Midbrain (tissue), 1 donor: ENCODE measurements around the gene TBC1D5.

Experiments
- DNase-seq: peaks from one replicate; lab custom pipeline; 2025; lab: John Stamatoyannopoulos, UW

Gene TBC1D5

DNA sequence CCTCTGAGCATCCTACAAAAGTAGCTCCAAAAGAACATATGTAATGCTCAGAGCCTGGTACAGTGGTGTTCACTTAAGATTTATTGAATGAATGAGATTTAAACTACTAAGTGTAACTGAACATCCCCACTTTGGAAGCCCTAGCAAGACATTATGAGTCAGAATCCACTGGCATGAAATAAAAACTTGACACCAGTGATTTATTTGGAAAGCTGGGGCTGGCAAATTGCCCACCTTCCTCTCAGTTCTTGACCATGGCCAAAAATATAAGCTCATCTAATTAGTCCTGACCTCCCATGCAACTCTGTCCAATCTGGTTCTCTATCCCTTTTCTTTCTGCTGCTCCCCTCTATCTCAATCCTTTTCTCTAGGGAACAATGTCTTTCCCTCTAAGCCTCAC lies 439.7 kb downstream of the TBC1D5 start:
- no peak for DNase-seq

GRCh38 chr3:17302170-17302569 lies 440.3 kb downstream of the TBC1D5 start:
- DNase-seq, result no peak

GRCh38 chr3:17301271-17301670 lies 441.2 kb downstream of the TBC1D5 start:
- no peak for DNase-seq

DNA sequence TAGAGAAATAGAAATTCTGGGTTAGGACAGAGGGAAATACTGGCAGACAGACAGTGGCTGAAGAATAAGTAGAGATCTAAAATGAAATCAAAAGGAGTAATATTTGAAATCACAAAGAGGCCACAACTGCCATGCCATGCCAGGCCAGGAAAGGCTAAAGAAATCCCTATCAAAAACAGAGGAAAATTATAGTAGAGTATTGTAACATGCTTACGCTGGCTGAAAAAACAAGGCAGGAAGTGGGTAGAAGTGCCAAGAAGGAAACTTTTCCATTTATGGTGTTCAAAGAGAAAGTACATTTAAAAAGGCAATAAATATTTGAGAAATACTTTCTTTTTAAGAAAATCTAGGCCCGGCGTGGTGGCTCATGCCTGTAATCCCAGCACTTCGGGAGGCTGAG lies 442.0 kb downstream of the TBC1D5 start:
- no peak for DNase-seq

DNA sequence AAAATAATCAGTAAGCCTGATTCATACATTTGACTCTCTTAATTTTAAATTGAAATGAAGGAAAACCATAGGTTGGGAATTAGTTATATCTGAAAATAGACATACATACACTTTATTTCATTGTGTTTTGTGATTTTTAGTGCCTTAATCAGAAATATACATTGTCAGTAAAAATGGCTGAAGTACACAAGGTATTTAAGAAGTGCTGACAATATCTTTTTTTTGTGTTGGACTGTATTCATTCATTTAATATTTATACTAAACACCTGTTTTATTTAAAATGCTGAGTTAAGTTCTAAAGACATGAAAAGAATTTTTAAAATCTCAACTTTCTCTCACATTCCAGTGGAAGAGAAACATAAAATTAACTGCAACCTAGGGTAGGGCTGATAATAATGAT lies 444.4 kb downstream of the TBC1D5 start:
- DNase-seq, result no peak

GRCh38 chr3:17292556-17292955 lies 449.9 kb downstream of the TBC1D5 start:
- DNase-seq, result no peak

GRCh38 chr3:17290894-17291293 lies 451.5 kb downstream of the TBC1D5 start:
- DNase-seq, result no peak

DNA sequence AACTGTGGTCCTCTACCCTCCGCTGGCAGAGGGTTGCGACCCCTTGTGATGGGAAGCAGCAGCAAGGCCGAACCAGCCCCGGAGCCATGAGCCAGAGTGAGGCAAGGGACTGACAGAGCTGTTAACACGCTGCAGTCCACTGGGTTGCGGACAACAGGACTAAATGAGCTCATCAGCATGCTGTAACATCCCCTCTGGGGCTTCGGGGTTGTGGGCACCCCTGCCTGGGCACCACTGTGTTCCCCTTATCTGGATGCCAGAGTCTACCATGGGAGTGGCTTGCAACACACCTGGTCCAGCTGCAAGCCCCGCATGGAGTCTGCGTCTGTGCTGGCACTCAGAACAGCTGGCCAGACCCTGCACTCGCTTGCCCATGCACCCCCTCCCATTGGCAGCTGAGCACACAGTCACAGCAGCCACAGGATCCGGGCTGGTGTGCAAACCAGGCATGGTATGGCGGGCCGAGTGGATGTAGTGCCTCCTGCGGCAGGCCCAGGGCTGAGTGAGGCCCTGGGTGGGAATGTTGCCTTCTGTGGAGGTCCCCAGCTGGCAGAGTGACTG lies 453.5 kb downstream of the TBC1D5 start:
- no peak for DNase-seq

- DNase-seq, result no peak
Observed at GRCh38 chr3:17287006-17287689, 455.3 kb downstream of the TBC1D5 start.

DNA sequence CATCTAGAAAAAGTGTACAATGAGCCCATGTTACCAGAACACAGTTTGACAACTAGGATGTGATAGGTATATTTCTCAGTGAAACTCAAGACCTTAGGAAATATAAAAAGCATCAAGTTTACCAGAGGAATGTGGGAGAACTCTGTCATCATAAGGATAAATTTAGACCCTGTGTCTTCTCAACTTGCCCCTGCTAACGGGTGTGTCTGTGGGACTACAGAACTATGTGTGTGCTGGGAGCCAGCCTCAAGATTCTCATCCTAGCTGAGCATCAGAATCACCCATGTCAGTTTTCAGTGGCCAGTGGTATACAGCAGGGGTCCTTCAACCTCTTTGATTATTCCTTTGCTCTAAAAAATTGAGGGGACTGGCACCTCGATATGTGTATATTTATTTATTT lies 464.4 kb downstream of the TBC1D5 start:
- DNase-seq, result no peak

- no peak for DNase-seq
Observed at GRCh38 chr3:17266846-17267245, 475.6 kb downstream of the TBC1D5 start.

DNA sequence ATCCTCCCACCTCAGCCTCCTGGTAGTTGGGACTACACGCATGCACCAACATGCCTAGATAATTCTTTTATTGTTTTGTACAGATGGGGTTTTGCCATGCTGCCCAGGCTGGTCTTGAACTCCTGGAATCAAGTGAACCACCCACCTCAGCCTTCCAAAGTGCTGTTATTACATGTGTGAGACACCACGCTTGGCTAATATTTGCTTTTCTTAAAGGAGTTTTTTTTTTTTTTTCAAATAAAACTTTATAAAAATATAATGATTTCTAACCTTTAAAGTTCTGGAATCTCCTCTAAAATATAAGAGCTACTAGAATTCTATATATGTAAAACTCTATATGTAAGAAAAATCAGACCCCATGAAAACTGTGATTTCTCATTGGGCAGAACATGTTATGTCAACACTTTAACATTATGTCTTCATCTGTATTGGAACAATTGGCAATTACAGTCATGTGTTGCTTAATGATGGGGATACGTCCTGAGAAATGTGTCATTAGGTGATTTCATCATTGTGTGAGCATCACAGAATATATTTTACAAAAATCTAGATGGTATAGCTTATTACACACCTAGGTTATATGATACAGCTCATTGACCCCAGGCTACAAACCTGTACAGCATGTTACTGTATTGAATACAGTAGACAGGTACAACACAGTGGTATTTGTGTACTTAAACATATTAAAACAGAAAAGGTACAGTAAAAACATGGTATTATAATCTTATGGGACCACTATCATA lies 480.6 kb downstream of the TBC1D5 start:
- DNase-seq, result no peak

DNA sequence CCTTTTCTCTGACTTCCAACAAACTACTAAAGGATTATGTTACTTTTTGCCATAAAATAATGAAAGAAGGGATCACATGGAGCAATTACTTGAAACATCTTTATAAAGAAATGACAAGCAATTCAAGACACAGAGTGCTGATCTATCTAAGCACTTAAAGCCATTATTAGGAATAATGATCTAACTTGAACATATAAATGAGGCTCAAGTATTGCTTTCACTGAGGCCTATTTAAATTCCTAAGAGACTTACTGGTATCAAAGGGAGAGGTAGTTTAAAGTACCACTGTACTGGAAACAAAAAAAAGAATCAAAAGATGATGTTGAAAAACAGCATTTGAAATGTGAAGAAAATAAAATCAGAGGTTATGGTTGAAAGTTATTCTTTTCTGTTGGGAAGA lies 482.2 kb downstream of the TBC1D5 start:
- no peak for DNase-seq

DNA sequence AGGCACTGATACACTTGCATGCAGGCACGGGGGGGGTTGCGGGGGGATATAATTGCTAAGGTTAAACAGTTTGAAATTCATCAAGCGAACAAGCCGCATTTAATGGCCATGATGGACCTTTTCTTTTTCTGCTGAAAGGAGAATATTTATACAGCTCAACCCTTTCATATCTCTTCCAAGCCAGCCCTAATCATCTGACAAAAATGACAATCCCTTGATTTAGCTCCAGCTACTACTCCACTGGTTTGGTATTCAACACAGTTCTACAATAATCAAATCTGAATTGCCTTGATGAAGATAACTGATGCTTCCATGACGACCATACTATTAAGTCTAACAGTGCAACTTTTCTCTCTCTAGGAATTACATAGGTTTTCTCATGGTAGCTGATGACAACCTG lies 482.7 kb downstream of the TBC1D5 start:
- DNase-seq, result no peak

GRCh38 chr3:17258823-17259436 lies 483.5 kb downstream of the TBC1D5 start:
- DNase-seq, result peak; percentile 38

DNA sequence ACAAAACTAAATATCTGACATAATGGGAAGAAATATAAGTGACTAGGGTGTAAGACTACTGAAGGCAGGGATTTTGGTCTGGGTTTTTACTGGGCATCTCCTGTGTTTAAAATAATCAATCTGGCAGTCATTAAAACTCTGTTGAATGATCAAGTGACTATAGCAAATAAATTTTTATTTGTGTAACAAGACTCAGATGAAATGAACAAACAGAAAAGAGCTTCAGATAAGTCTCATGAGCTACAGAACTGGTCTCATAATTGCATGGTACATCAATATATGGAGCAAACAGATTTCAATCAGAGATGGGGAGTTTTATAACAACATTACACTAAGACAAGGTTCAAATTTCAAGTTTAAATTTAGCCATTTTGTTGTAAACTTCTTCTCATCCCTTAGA lies 485.2 kb downstream of the TBC1D5 start:
- DNase-seq, result no peak

GRCh38 chr3:17243621-17244020 lies 498.8 kb downstream of the TBC1D5 start:
- DNase-seq, result no peak

DNA sequence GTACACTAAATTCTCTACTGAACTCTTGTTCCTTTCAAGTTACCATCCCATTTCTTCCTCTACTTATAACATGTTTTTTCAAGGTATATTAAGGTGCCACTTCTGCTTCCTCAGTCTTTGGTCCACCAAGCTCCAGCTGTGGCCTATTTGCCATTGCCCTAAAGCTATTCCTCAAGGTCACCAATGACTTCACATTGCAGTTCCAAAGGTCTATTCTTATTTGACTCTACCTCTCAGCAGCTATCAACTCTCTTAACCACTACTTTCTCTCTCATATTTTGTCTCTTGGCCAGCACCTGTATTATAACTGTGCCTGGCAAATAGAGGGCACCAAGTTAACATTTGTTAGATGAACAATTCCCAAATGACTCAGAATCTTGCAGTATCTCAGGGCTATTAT lies 503.0 kb downstream of the TBC1D5 start:
- no peak for DNase-seq

- no peak for DNase-seq
Observed at GRCh38 chr3:17238023-17238422, 504.4 kb downstream of the TBC1D5 start.

DNA sequence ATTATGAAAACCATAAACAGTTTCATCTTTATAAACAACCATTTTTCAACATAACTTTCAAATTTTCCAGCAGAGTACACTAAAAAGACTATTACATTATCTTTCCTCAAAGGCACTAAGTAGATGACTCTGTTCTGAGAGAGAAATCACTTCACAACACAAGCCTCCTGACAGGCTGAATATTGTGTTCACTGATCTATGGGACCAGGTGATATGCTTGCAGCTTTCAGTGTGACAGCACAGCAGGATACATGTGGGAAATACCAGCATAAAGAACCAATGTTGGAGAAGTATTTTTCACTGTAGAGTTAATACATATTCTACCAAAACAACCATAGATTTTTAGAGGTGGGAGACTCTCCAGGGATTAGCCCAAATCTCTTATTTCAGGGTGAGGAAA lies 507.1 kb downstream of the TBC1D5 start:
- no peak for DNase-seq

DNA sequence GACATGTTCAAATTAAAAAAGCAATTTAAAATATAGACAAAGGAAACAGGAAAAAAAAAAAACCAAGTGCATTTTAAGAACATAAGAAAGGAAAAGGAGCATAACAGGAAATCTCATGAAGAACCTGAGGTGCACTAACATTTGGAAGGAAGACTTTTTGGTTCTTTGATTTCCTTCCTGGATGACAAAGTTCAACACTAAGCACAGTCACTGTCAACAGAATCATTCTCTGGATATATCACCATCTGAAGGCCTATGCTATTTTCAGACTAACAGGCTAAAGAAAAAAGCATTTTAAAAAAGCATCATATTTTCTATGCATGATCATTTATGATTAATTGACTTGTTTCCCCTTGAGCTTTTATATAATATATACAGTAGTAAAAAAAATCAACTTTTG lies 508.0 kb downstream of the TBC1D5 start:
- DNase-seq, result no peak

- DNase-seq, result peak; percentile 60
Observed at GRCh38 chr3:17233398-17233800, 509.0 kb downstream of the TBC1D5 start.

DNA sequence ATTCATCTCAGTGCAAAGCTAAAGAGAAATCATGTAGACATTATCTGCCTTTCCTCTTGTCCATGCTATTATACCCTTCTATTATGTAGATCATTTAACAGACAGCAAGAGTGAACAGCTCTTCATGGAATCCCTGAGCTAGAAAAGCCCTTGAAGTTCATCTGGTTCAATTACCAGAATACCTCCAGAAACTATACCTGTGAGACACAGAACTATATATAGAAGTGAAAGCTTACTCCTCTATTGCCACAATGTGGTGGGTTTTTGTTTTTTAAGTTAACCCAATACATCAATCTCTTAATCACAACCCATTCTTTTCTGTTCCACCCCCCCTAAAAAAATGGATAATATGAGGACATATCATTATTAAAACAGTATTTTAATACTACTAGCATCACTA lies 510.0 kb downstream of the TBC1D5 start:
- no peak for DNase-seq
